Activated naive CD8-positive, alpha-beta T cell treated with anti-CD3 and anti-CD28 coated beads, Interleukin-2, amount 50 U/mL, for 16 hours (primary cell): ENCODE data around the gene SLC36A4.
"Not testable (repeated sequence)": the region's sequence is repeated elsewhere in the genome, so short reads cannot be mapped to it uniquely, and the experiment has no call there.

Experiments
- DNase-seq: peaks from one replicate; pipeline ENCODE4 v3.0.0-alpha.2; 2020; ENCODE audit warnings: low read depth, low spot score

The SLC36A4 gene

GRCh38 chr11:93122535-93123235 is 75.1 kb downstream of the SLC36A4 start:
- DNase-seq, result no peak

GRCh38 chr11:93118276-93118675 is 79.5 kb downstream of the SLC36A4 start:
- DNase-seq, result no peak

GRCh38 chr11:93117565-93117964 is 80.2 kb downstream of the SLC36A4 start:
- DNase-seq, result no peak

- no peak for DNase-seq
Measured at GRCh38 chr11:93116641-93117441, 81.0 kb downstream of the SLC36A4 start.

GRCh38 chr11:93114304-93114703 is 83.5 kb downstream of the SLC36A4 start:
- DNase-seq, result no peak

- no peak for DNase-seq
Measured at GRCh38 chr11:93113824-93114223, 84.0 kb downstream of the SLC36A4 start.

GRCh38 chr11:93111147-93111546 is 86.6 kb downstream of the SLC36A4 start:
- not testable (repeated sequence) for DNase-seq

- DNase-seq, result no peak
Measured at GRCh38 chr11:93100211-93100610, 97.6 kb downstream of the SLC36A4 start.

GRCh38 chr11:93099806-93100205 is 98.0 kb downstream of the SLC36A4 start:
- no peak for DNase-seq
